GM13977 (cell line): ENCODE results near the gene OGFR.

ENCODE experiments used
- DNase-seq: peaks from one replicate; pipeline ENCODE4 v3.0.0; 2012; ENCODE audit warnings: low spot score
- in situ Hi-C: fragments of 300-500 bp; cut with MboI; formaldehyde crosslinking; loops from one replicate; pipeline ENCODE4 v1.12.0; 2022; ENCODE audit warnings: low sequenced_read_pairs, low pct_unique_long_range_greater_than_20kb, mixed read lengths, inconsistent platforms; ENCODE audit not compliant: unreplicated experiment
- TF ChIP-seq, protein P1 (sequence below): IDR thresholded peaks from 2 replicates; pipeline ENCODE4 v1.5.1; 2012; ENCODE audit warnings: mild to moderate bottlenecking, control low read depth; ENCODE audit not compliant: insufficient read depth; ENCODE audit errors: extremely low read depth, missing control alignments

OGFR gene

DNA sequence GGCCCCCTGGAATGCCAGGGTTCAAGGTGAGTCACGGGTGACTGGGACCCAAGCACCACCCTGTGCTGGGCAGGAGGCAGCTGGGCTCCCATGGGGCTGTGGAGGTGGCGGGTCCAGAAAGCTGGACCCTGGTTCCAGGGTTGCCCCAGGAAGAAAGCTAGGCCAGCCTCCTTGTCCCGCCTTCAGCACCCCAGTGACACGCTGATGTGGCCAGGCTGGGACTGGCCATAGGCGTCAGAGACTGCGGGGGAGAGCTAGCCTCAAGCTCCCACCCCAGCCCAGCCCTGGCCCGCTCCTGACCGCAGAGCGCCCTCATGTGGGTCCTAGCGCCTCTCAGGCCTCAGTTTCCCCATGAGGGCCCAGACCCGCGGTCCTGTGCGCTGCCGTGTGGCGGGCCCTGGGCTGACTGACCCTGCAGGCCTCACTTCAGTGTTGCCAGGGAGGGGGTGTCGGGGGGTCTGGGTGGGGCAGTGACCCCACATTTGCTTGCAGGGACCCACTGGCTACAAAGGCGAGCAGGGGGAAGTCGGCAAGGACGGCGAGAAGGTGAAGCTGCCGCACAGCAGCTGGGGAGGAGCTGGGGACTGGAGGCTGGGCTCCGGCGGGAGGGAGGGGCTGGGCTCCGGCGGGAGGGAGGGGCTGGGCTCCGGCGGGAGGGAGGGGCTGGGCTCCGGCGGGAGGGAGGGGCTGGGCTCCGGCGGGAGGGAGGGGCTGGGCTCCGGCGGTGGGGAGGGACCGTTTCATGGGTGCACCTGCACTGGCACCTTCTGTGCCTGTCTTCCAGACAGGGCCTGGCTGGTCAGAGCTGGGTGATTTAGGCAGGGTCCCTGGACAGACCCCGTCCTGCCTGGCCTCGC is 20.1 kb downstream of the OGFR start:
- DNase-seq = peak; percentile 82
- TF ChIP-seq, protein P1, sequence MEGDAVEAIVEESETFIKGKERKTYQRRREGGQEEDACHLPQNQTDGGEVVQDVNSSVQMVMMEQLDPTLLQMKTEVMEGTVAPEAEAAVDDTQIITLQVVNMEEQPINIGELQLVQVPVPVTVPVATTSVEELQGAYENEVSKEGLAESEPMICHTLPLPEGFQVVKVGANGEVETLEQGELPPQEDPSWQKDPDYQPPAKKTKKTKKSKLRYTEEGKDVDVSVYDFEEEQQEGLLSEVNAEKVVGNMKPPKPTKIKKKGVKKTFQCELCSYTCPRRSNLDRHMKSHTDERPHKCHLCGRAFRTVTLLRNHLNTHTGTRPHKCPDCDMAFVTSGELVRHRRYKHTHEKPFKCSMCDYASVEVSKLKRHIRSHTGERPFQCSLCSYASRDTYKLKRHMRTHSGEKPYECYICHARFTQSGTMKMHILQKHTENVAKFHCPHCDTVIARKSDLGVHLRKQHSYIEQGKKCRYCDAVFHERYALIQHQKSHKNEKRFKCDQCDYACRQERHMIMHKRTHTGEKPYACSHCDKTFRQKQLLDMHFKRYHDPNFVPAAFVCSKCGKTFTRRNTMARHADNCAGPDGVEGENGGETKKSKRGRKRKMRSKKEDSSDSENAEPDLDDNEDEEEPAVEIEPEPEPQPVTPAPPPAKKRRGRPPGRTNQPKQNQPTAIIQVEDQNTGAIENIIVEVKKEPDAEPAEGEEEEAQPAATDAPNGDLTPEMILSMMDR = no peak
- in situ Hi-C loops = no loop called here

DNA sequence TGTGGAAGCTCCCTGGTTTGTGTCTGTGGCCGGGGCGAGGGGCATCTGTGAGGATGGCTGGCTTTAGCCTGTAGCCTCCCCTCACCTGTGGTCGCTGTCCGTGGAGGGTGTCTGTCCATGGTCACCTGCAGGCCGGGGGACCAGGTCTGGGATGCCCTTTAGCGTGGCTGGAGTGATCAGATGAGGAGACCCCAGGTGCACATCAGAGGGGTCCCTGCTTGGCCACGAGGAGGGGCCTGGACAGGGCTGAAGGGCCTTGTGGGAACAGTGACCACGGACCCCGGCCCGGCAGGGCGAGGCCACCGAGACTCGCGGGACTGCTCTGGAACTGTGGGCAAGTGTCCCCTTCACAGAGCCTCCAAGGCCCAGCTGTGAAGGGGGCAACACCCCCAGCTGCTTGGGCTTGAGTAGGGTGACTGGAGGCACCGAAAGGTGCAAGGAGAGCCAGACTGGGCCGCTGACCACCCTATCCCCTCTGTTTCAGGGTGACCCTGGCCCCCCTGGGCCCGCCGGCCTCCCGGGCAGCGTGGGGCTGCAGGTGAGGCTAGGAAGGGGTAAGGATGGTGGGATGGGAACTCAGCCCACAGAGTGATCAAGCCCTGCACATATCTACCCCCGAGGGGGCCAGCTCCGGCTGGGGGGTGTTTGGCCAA is 20.8 kb downstream of the OGFR start:
- TF ChIP-seq, protein P1 = no peak
- in situ Hi-C loops = no loop called here
- no peak for DNase-seq

DNA sequence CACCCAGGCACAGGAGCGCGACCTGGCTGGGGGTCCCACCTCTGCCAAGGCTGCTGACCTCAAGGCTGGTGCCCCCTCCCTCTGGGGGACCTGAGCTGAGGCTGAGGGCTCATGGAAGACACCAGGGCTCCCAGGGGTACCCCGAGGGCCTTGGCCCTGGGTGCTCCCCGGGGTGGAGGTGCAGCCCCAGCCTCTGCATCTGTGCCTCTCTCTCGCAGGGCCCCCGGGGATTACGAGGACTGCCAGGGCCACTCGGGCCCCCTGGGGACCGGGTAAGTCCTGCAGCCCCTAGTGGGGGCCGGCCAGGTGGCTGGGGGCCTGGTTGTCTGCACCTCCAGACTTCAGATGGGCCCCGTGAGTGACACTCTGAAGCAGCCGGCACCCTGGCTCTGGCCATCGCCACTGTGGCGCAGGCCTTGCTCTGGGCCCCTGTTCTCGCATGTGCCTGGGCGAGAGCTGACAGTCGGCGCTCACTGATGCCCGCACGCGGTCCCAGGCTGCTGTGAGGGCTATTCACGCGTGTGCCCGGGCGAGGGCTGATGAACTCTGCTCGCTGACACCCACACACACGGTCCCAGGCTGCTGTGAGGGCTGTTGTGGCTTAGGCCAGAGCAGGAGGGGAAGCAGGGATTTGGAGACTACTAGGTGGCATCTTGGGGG is 21.5 kb downstream of the OGFR start:
- DNase-seq = no peak
- TF ChIP-seq, protein P1 = no peak
- in situ Hi-C loops = no loop called here

DNA sequence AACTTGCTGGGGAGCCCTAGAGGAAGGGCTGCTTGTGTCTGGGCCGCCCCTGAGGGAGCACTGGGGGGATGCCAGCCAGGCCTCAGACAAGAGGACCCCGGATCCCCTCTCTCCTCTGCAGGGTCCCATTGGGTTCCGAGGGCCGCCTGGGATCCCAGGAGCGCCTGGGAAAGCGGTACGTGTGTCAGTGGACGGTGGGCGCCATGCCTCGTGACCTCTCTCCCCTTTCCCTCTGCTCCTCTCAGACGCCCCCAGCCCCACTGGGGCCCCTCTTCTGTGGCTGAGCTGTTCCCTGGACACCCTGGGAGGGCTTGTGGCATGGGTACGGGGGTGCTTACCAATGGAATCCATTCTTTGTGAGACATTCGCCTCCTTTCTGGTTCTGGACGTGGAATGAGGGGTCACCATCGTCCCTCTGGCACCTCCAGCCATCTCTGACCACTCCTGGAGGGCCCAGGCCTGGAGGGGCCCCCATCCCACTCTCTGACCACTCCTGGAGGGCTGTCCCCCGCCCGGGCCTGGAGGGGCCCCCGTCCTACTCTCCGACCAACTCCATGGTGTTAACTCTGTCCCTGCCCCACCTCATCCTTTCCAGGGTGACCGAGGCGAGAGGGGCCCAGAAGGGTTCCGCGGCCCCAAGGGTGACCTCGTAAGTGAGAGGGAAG is 22.1 kb downstream of the OGFR start:
- in situ Hi-C loops = no loop called here
- TF ChIP-seq, protein P1 = no peak

DNA sequence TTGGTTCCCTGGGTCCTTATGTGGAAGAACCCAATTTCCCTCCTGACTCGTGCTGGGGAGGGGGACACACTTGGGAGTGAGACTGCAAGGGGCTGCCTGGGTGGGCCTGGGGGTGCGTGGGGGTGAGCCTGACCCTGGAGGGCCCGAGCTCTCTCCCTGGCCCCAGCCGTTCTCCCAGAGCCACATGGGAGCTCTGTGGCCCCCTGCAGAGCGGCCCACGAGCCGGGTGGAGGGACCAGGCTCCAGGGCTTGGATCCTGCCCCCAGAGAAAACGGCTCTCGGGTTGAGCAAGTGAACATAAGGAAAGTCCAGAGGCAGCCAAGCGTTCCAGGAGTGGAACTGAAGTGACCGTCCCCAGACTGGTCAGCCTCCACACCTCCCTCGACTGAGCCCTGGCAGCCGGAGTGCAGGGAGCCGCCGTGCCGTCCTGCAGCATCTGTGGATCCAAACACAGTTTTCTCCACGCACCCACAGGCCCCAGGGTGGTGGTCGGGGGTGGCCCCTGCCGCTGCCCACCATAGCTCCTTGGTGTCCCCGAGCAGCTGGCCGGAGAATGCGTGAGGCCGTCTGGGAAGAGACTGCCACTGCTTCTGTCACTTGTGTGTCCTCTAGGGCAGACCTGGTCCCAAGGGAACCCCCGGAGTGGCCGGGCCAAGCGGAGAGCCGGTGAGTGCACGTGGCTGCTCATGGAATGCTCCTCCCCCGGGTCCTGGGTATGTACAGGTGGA is 22.8 kb downstream of the OGFR start:
- TF ChIP-seq, protein P1 = no peak
- no peak for DNase-seq
- in situ Hi-C loops = no loop called here

More for the DNA sequence above, 22.1 kb downstream of the OGFR start:
- DNase-seq = no peak
